DOHH2 (cell line): ENCODE results near the gene SLC39A9.
A peak's percentile ranks its signal among the peaks of the same experiment; 100 is the strongest.

Source experiments
- H3F3A ChIP-seq: fragments of 200-600 bp; sonication (generic), shearing (Covaris generic); 2 replicates; pipeline ENCODE4 v1.6.0; 2016; ENCODE audit warnings: antibody characterized with exemption, mild to moderate bottlenecking; ENCODE audit not compliant: control insufficient read depth, insufficient read depth
- H3K27ac ChIP-seq: fragments of 200-600 bp; sonication (generic); 2 replicates; pipeline ENCODE4 v1.5.1; 2014; ENCODE audit warnings: low read depth, mild to moderate bottlenecking, low read length, moderate library complexity
- H3K27me3 ChIP-seq: fragments of 200-600 bp; sonication (generic); 2 replicates; pipeline ENCODE4 v1.6.1; 2014; ENCODE audit warnings: mild to moderate bottlenecking, low read length, mixed read lengths; ENCODE audit not compliant: control insufficient read depth
- H3K36me3 ChIP-seq: fragments of 200-600 bp; sonication (generic); 2 replicates; pipeline ENCODE4 v1.6.1; 2014; ENCODE audit warnings: mild to moderate bottlenecking, low read length, moderate library complexity, mixed read lengths; ENCODE audit not compliant: control insufficient read depth
- H3K4me1 ChIP-seq: fragments of 200-600 bp; sonication (generic); 2 replicates; pipeline ENCODE4 v1.6.1; 2014; ENCODE audit warnings: mild to moderate bottlenecking, low read length, mixed read lengths; ENCODE audit not compliant: control insufficient read depth
- H3K4me2 ChIP-seq: fragments of 200-600 bp; sonication (generic); 2 replicates; pipeline ENCODE4 v1.6.0; 2014; ENCODE audit warnings: mild to moderate bottlenecking, low read length, moderate library complexity
- H3K4me3 ChIP-seq: fragments of 200-600 bp; sonication (generic); 2 replicates; pipeline ENCODE4 v1.5.1; 2014; ENCODE audit warnings: mild to moderate bottlenecking, low read length, mixed read lengths
- H3K79me2 ChIP-seq: fragments of 200-600 bp; sonication (generic); 2 replicates; pipeline ENCODE4 v1.6.1; 2014; ENCODE audit warnings: mild to moderate bottlenecking, low read length, mixed read lengths; ENCODE audit not compliant: control insufficient read depth
- H3K9me2 ChIP-seq: fragments of 200-600 bp; sonication (generic); replicated peaks from 2 replicates; pipeline ENCODE4 v1.6.1; 2014; ENCODE audit warnings: mild to moderate bottlenecking, low read length, mixed read lengths; ENCODE audit not compliant: control insufficient read depth
- H3K9me3 ChIP-seq: fragments of 200-600 bp; sonication (generic); 2 replicates; pipeline ENCODE4 v1.6.1; 2014; ENCODE audit warnings: antibody characterized with exemption, low read length, mixed read lengths; ENCODE audit not compliant: control insufficient read depth, insufficient read depth
- H4K20me1 ChIP-seq: fragments of 200-600 bp; sonication (generic); 2 replicates; pipeline ENCODE4 v1.6.0; 2014; ENCODE audit warnings: low read depth, mild to moderate bottlenecking, antibody characterized with exemption, low read length, moderate library complexity; ENCODE audit not compliant: control insufficient read depth, insufficient read depth
- CTCF ChIP-seq: fragments of 200-600 bp; sonication (generic); IDR thresholded peaks from one replicate; pipeline ENCODE4 v1.5.1; 2014; ENCODE audit warnings: antibody characterized with exemption, mild to moderate bottlenecking, low read depth, low read length; ENCODE audit not compliant: poor library complexity, severe bottlenecking
- EZH2phosphoT487 ChIP-seq: fragments of 200-600 bp; sonication (generic); IDR thresholded peaks from 2 replicates; pipeline ENCODE4 v1.6.1; 2017; ENCODE audit warnings: borderline replicate concordance, mild to moderate bottlenecking, antibody characterized with exemption, low read length, moderate library complexity, mixed read lengths

SLC39A9 gene

GRCh38 chr14:69358966-69359365, 39.5 kb upstream of the SLC39A9 start:
- Histone ChIP-seq H3K27me3 (peaks cover 18% of the 10 kb centered on the region), H3K9me3 (no peaks in the 10 kb centered on the region), H3K36me3 (no peaks in the 10 kb centered on the region), H3K4me2 (no peak overlapping the region), H3K27ac (no peak overlapping the region), H3F3A (peaks cover 2% of the 10 kb centered on the region; the same call in 1 of the 2 replicates), H3K9me2 (no peaks in the 10 kb centered on the region), H3K79me2 (no peaks in the 10 kb centered on the region), H4K20me1 (no peaks in the 10 kb centered on the region), H3K4me3 (no peak overlapping the region), H3K4me1 (peaks cover 18% of the 10 kb centered on the region)
- TF ChIP-seq EZH2phosphoT487 (no peak), CTCF (no peak)

GRCh38 chr14:69360438-69361108, 37.9 kb upstream of the SLC39A9 start:
- TF ChIP-seq CTCF (no peak), EZH2phosphoT487 (no peak)
- Histone ChIP-seq H3K4me1 (peaks cover 7% of the 10 kb centered on the region), H3K79me2 (no peaks in the 10 kb centered on the region), H3K36me3 (no peaks in the 10 kb centered on the region), H3F3A (peaks cover 2% of the 10 kb centered on the region; the same call in 1 of the 2 replicates), H3K9me3 (no peaks in the 10 kb centered on the region), H3K9me2 (no peaks in the 10 kb centered on the region), H3K4me3 (no peak overlapping the region), H3K27ac (no peak overlapping the region), H4K20me1 (no peaks in the 10 kb centered on the region), H3K27me3 (peaks cover 24% of the 10 kb centered on the region), H3K4me2 (no peak overlapping the region)

GRCh38 chr14:69363055-69363454, 35.4 kb upstream of the SLC39A9 start:
- Histone ChIP-seq H3K79me2 (no peaks in the 10 kb centered on the region), H3K4me2 (no peak overlapping the region), H3K4me1 (peaks cover 7% of the 10 kb centered on the region), H3K4me3 (no peak overlapping the region), H4K20me1 (no peaks in the 10 kb centered on the region), H3K9me3 (no peaks in the 10 kb centered on the region), H3K27me3 (peaks cover 20% of the 10 kb centered on the region), H3F3A (peaks cover 2% of the 10 kb centered on the region; the same call in 1 of the 2 replicates), H3K27ac (no peak overlapping the region), H3K9me2 (no peaks in the 10 kb centered on the region), H3K36me3 (no peaks in the 10 kb centered on the region)
- no peak for TF ChIP-seq EZH2phosphoT487
- TF ChIP-seq CTCF, result peak; percentile 28
